Smooth muscle cell (in vitro differentiated cells): ENCODE data around the gene MIDN. TPM values are rescaled to one million over a fixed set of nuclear protein-coding genes. Genes with fewer than 3 reads are reported as not detected.

Experiments
- DNase-seq: peaks from one replicate; lab custom pipeline; 2025; ENCODE audit not compliant: unreplicated experiment; lab: John Stamatoyannopoulos, UW
- H2AFZ ChIP-seq: fragments of 200-600 bp; sonication (generic); 2 replicates; pipeline ENCODE4 v1.6.0; 2016; ENCODE audit warnings: antibody characterized with exemption, low read depth, mild to moderate bottlenecking
- H3F3A ChIP-seq: fragments of 200-600 bp; sonication (generic); 2 replicates; pipeline ENCODE4 v1.6.0; 2017; ENCODE audit warnings: antibody characterized with exemption, low read depth
- H3K27ac ChIP-seq: fragments of 200-600 bp; sonication (generic); 2 replicates; pipeline ENCODE4 v1.5.1; 2016; ENCODE audit warnings: low read depth, mild to moderate bottlenecking
- H3K27me3 ChIP-seq: fragments of 200-600 bp; sonication (generic); 2 replicates; pipeline ENCODE4 v1.6.1; 2016; ENCODE audit warnings: low read depth, mild to moderate bottlenecking
- H3K36me3 ChIP-seq: fragments of 200-600 bp; sonication (generic); 2 replicates; pipeline ENCODE4 v1.5.1; 2016; ENCODE audit warnings: low read depth
- H3K4me1 ChIP-seq: fragments of 200-600 bp; sonication (generic); 2 replicates; pipeline ENCODE4 v1.5.1; 2016; ENCODE audit warnings: low read depth
- H3K4me2 ChIP-seq: fragments of 200-600 bp; sonication (generic); 2 replicates; pipeline ENCODE4 v1.6.0; 2016; ENCODE audit warnings: mild to moderate bottlenecking
- H3K4me3 ChIP-seq: fragments of 200-600 bp; sonication (generic); 2 replicates; pipeline ENCODE4 v1.5.1; 2016; ENCODE audit warnings: mild to moderate bottlenecking
- H3K79me2 ChIP-seq: fragments of 200-600 bp; sonication (generic); 2 replicates; pipeline ENCODE4 v1.6.0; 2016; ENCODE audit warnings: low read depth, mild to moderate bottlenecking
- H3K9ac ChIP-seq: fragments of 200-600 bp; sonication (generic); 2 replicates; pipeline ENCODE4 v1.6.0; 2016; ENCODE audit warnings: low read depth
- H3K9me3 ChIP-seq: fragments of 200-600 bp; sonication (generic); replicated peaks from 2 replicates; pipeline ENCODE4 v1.5.1; 2016; ENCODE audit warnings: low read depth
- H4K20me1 ChIP-seq: fragments of 200-600 bp; sonication (generic); 2 replicates; pipeline ENCODE4 v1.6.0; 2016; ENCODE audit warnings: low read depth
- CTCF ChIP-seq: fragments of 200-600 bp; sonication (generic); IDR thresholded peaks from 2 replicates; pipeline ENCODE4 v1.5.1; 2017; ENCODE audit warnings: borderline replicate concordance, mild to moderate bottlenecking, antibody characterized with exemption; ENCODE audit not compliant: insufficient read depth, poor library complexity, severe bottlenecking
- WGBS: methylation state at CpG from one replicate; pipeline ENCODE4 v1.1.7; 2016; ENCODE audit warnings: low lambda C conversion rate; 5-methylcytosine and 5-hydroxymethylcytosine counted together
- polyA plus RNA-seq: library from polyadenylated mRNA; unstranded; fragments of >200 nt; fragmentation: Nextera tagmentation; extraction: Ambion mirVana; gene quantifications from 2 replicates; pipeline ENCODE4 v1.2.1, GENCODE V29; 2016
- total RNA-seq: library from RNA; depleted of rRNA; stranded (reverse); fragments of >200 nt; gene quantifications from 2 replicates; pipeline ENCODE4 v1.2.3, GENCODE V29; 2014

The MIDN gene
- total and polyA plus RNA-seq, 2 experiments from 2014 or later, result 58.5 to 65.3 TPM

- H2AFZ ChIP-seq, result no peak overlapping the region
Measured at GRCh38 chr19:1239420-1239795, 9.0 kb upstream of the MIDN start.

GRCh38 chr19:1239796-1240737 is 8.3 kb upstream of the MIDN start:
- H3K27ac ChIP-seq, result peak overlapping the region; percentile 88
- H3F3A ChIP-seq, result peaks cover 19% of the 10 kb centered on the region
- H4K20me1 ChIP-seq, result peaks cover 27% of the 10 kb centered on the region
- H3K9me3 ChIP-seq, result no peaks in the 10 kb centered on the region
- peaks cover 15% of the 10 kb centered on the region for H3K4me1 ChIP-seq
- DNase-seq, result peak; percentile 85
- H3K27me3 ChIP-seq, result no peaks in the 10 kb centered on the region
- H3K4me2 ChIP-seq, result peak overlapping the region; percentile 94
- peak overlapping the region; percentile 30 for H2AFZ ChIP-seq
- peak overlapping the region; percentile 48 for H3K4me3 ChIP-seq
- H3K9ac ChIP-seq, result peak overlapping the region; percentile 43
- peak; percentile 95 for TF ChIP-seq CTCF
- peaks cover 25% of the 10 kb centered on the region for H3K79me2 ChIP-seq
- WGBS, result 12% methylated on average over 68 of the region's 84 CpGs
- no peaks in the 10 kb centered on the region for H3K36me3 ChIP-seq

More at GRCh38 chr19:1239420-1239795, 9.0 kb upstream of the MIDN start:
- H3K4me2 ChIP-seq, result peak overlapping the region; percentile 94
- H3K27ac ChIP-seq, result peak overlapping the region; percentile 88
- H3K9me3 ChIP-seq, result no peaks in the 10 kb centered on the region
- peaks cover 19% of the 10 kb centered on the region for H3F3A ChIP-seq
- no peak overlapping the region for H3K4me3 ChIP-seq
- H3K9ac ChIP-seq, result peak overlapping the region; percentile 43
- peaks cover 15% of the 10 kb centered on the region for H3K4me1 ChIP-seq
- TF ChIP-seq CTCF, result no peak
- peaks cover 25% of the 10 kb centered on the region for H3K79me2 ChIP-seq
- no peak for DNase-seq
- 84% methylated on average over 11 of the region's 11 CpGs for WGBS
- no peaks in the 10 kb centered on the region for H3K36me3 ChIP-seq
- peaks cover 28% of the 10 kb centered on the region for H4K20me1 ChIP-seq
- no peaks in the 10 kb centered on the region for H3K27me3 ChIP-seq

- 82% methylated on average over 15 of the region's 15 CpGs for WGBS
Measured at GRCh38 chr19:1240925-1241324, 7.5 kb upstream of the MIDN start.

More at GRCh38 chr19:1240925-1241324, 7.5 kb upstream of the MIDN start:
- Histone ChIP-seq H3K4me2 (peak overlapping the region; percentile 94), H3K4me1 (peaks cover 15% of the 10 kb centered on the region), H3K4me3 (peak overlapping the region; percentile 75), H3K27me3 (no peaks in the 10 kb centered on the region), H4K20me1 (peaks cover 19% of the 10 kb centered on the region), H3K9ac (no peak overlapping the region), H3F3A (peaks cover 19% of the 10 kb centered on the region), H3K79me2 (peaks cover 21% of the 10 kb centered on the region), H3K9me3 (no peaks in the 10 kb centered on the region), H3K36me3 (no peaks in the 10 kb centered on the region), H2AFZ (no peak overlapping the region), H3K27ac (peak overlapping the region; percentile 36)
- no peak for TF ChIP-seq CTCF
- no peak for DNase-seq
